Stomach (tissue), 9 donors: ENCODE data around the gene PRKG1. TPM values are rescaled to one million over a fixed set of nuclear protein-coding genes. Genes with fewer than 3 reads are reported as not detected.

ENCODE experiments used
- DNase-seq, 2 donors: peaks; one replicate each; pipeline versions ENCODE4 v3.0.0 to v3.0.0-alpha.2; 2013 to 2019
- H3K27ac ChIP-seq, 5 donors: fragments of 200-600 bp in 4 of 5; sonication (generic) in 4 of 5; one replicate each; pipeline ENCODE4 v1.5.1; 2013 to 2019; ENCODE audit warnings: mild to moderate bottlenecking in 1 of 5, moderate library complexity in 1 of 5
- H3K27me3 ChIP-seq, 3 donors: fragments of 200-600 bp; sonication (generic); one replicate each; pipeline ENCODE4 v1.5.1; 2017 to 2019; ENCODE audit warnings: mixed run types in 1 of 3
- H3K36me3 ChIP-seq, 4 donors: fragments of 200-600 bp; sonication (generic); 1 replicate in 3 of 4; 2 replicates in 1 of 4; pipeline ENCODE4 v1.5.1; 2016 to 2019
- H3K4me1 ChIP-seq, 4 donors: fragments of 200-600 bp; sonication (generic); one replicate each; pipeline ENCODE4 v1.5.1; 2016 to 2019
- H3K4me3 ChIP-seq, 4 donors: fragments of 200-600 bp; sonication (generic) in 3 of 4; one replicate each; pipeline ENCODE4 v1.5.1; 2016 to 2019; ENCODE audit warnings: mild to moderate bottlenecking in 1 of 4
- H3K9me3 ChIP-seq, 4 donors: fragments of 200-600 bp; sonication (generic); one replicate each; pipeline ENCODE4 v1.5.1; 2016 to 2019
- CTCF ChIP-seq, 7 experiments: fragments of 450-650 bp in 4 of 7; fragments of 200-600 bp in 3 of 7; sonication (generic) in 3 of 7; IDR thresholded peaks; one replicate each; pipeline ENCODE4 v1.5.1; 2016 to 2019; ENCODE audit warnings: antibody characterized with exemption in 7 of 7, control low read depth in 2 of 7, mild to moderate bottlenecking in 1 of 7
- EP300 ChIP-seq: sonication (generic); formaldehyde crosslinking; IDR thresholded peaks from one replicate; pipeline ENCODE4 v1.6.1; 2017; ENCODE audit warnings: antibody characterized with exemption
- POLR2A ChIP-seq, 4 donors: fragments of 450-650 bp; IDR thresholded peaks; one replicate each; pipeline ENCODE4 v1.6.1; 2016; ENCODE audit warnings: antibody characterized with exemption in 4 of 4, control low read depth in 2 of 4, mild to moderate bottlenecking in 1 of 4, moderate library complexity in 1 of 4
- POLR2AphosphoS5 ChIP-seq, 3 donors: sonication (generic); formaldehyde crosslinking; IDR thresholded peaks; one replicate each; pipeline ENCODE4 v1.6.1; 2016; ENCODE audit warnings: antibody characterized with exemption in 3 of 3
- WGBS, 5 donors: extraction: QIAGEN DNeasy Blood & Tissue Kit in 3 of 5; methylation state at CpG; one replicate each; pipeline versions ENCODE4 v1.1.5 to v1.1.7; 2013 to 2018; 5-methylcytosine and 5-hydroxymethylcytosine counted together
- intact Hi-C: fragments of 100-400 bp; cut with DNase I; formaldehyde crosslinking; loops from one replicate; pipeline ENCODE4 v1.15.1; 2023; ENCODE audit warnings: low total_unique reads
- polyA plus RNA-seq, 3 donors: library from polyadenylated mRNA; stranded (reverse); fragments of 200-250 nt; gene quantifications; one replicate each; pipeline ENCODE4 v1.2.3, GENCODE V29; 2013
- total RNA-seq, 5 donors: library from RNA; depleted of rRNA; stranded (reverse); fragments of >200 nt; gene quantifications; one replicate each; pipeline versions ENCODE4 v1.1.0 to v1.2.3, GENCODE V29; 2014 to 2016
- donor health status: healthy with polysubstance abuse.
- donor health status: Bipolar disorder and iron deficiency.
- donor health status: healthy.

Gene PRKG1
- total and polyA plus RNA-seq, 8 donors, result 1.5 to 89.2 (median 14.3) TPM

- Histone ChIP-seq H3K27me3 (no peaks in the 10 kb centered on the region), H3K36me3 (no peaks in the 10 kb centered on the region)
Measured at GRCh38 chr10:51638737-51639136, 564.5 kb downstream of the PRKG1 start.

GRCh38 chr10:51640120-51640819 is 566.0 kb downstream of the PRKG1 start:
- H3K36me3 ChIP-seq, result no peaks in the 10 kb centered on the region
- WGBS, 5 donors, result 65 to 75% (median 72%) methylated on average over 3 of the region's 3 CpGs
- H3K4me1 ChIP-seq, result no peaks in the 10 kb centered on the region
- no peak overlapping the region for H3K4me3 ChIP-seq
- H3K9me3 ChIP-seq, result no peaks in the 10 kb centered on the region
- H3K27ac ChIP-seq, result no peak overlapping the region
- H3K27me3 ChIP-seq, result no peaks in the 10 kb centered on the region
- intact Hi-C loops, result no loop called here
- TF ChIP-seq EP300 (no peak), POLR2AphosphoS5 (IDR thresholded peaks at IDR 0.05) (no peak), CTCF (IDR thresholded peaks at IDR 0.05) (no peak), POLR2A (IDR thresholded peaks at IDR 0.05) (no peak)
- no peak for DNase-seq

More at GRCh38 chr10:51638737-51639136, 564.5 kb downstream of the PRKG1 start:
- no peak for DNase-seq
- H3K4me1 ChIP-seq, result no peaks in the 10 kb centered on the region
- WGBS, 5 donors, result 83 to 94% (median 89%) methylated on average over 1 of the region's 1 CpG
- intact Hi-C loops, result no loop called here
- no peak overlapping the region for H3K4me3 ChIP-seq
- H3K27ac ChIP-seq, result no peak overlapping the region
- no peaks in the 10 kb centered on the region for H3K9me3 ChIP-seq
- TF ChIP-seq CTCF (IDR thresholded peaks at IDR 0.05) (no peak), POLR2A (IDR thresholded peaks at IDR 0.05) (no peak), POLR2AphosphoS5 (IDR thresholded peaks at IDR 0.05) (no peak), EP300 (no peak)

GRCh38 chr10:51642581-51642980 is 568.3 kb downstream of the PRKG1 start:
- no peak overlapping the region for H3K4me3 ChIP-seq
- no peaks in the 10 kb centered on the region for H3K9me3 ChIP-seq
- no peaks in the 10 kb centered on the region for H3K27me3 ChIP-seq
- no peaks in the 10 kb centered on the region for H3K4me1 ChIP-seq
- DNase-seq, result no peak
- H3K36me3 ChIP-seq, result no peaks in the 10 kb centered on the region
- WGBS, 5 donors, result 47 to 68% (median 54%) methylated on average over 4 of the region's 4 CpGs
- intact Hi-C loops, result no loop called here
- H3K27ac ChIP-seq, result no peak overlapping the region
- TF ChIP-seq POLR2AphosphoS5 (IDR thresholded peaks at IDR 0.05) (no peak), CTCF (IDR thresholded peaks at IDR 0.05) (no peak), POLR2A (IDR thresholded peaks at IDR 0.05) (no peak)

- H3K36me3 ChIP-seq, result no peaks in the 10 kb centered on the region
- intact Hi-C loops, result no loop called here
- no peaks in the 10 kb centered on the region for H3K9me3 ChIP-seq
- H3K27ac ChIP-seq, result no peak overlapping the region
- no peak for TF ChIP-seq CTCF (IDR thresholded peaks at IDR 0.05)
- no peak for TF ChIP-seq POLR2A (IDR thresholded peaks at IDR 0.05)
- no peak for TF ChIP-seq POLR2AphosphoS5 (IDR thresholded peaks at IDR 0.05)
- no peak for TF ChIP-seq EP300
- WGBS, 5 donors, result 45 to 57% (median 51%) methylated on average over 3 of the region's 3 CpGs
- no peaks in the 10 kb centered on the region for H3K4me1 ChIP-seq
- no peak for DNase-seq
- H3K4me3 ChIP-seq, result no peak overlapping the region
- H3K27me3 ChIP-seq, result no peaks in the 10 kb centered on the region
Measured at GRCh38 chr10:51643734-51644133, 569.4 kb downstream of the PRKG1 start.
